T-helper 2 cell treated with Interferon-gamma antibody and Interleukin-4, amounts not matched to agents 5 μg/mL and 100 μg/mL, for 36 hours (primary cell): ENCODE measurements around the gene TMEM117.

Source experiments
- DNase-seq: peaks from one replicate; pipeline ENCODE4 v3.0.0; 2021; ENCODE audit warnings: low spot score
- H3K27ac Mint-ChIP-seq: one replicate; pipeline ENCODE4 v1.8.0; 2021; ENCODE audit warnings: mild to moderate bottlenecking, mixed read lengths
- H3K27me3 Mint-ChIP-seq: one replicate; pipeline ENCODE4 v1.8.0; 2021; ENCODE audit warnings: low read depth, mixed read lengths
- H3K36me3 Mint-ChIP-seq: one replicate; pipeline ENCODE4 v1.8.0; 2021; ENCODE audit warnings: low read depth, mixed read lengths
- H3K4me1 Mint-ChIP-seq: one replicate; pipeline ENCODE4 v1.8.0; 2021; ENCODE audit warnings: low read depth, mixed read lengths
- H3K4me3 Mint-ChIP-seq: one replicate; pipeline ENCODE4 v1.8.0; 2022; ENCODE audit warnings: mild to moderate bottlenecking, moderate library complexity, mixed read lengths
- H3K9me3 Mint-ChIP-seq: one replicate; pipeline ENCODE4 v1.8.0; 2021; ENCODE audit warnings: mixed read lengths

The TMEM117 gene

DNA sequence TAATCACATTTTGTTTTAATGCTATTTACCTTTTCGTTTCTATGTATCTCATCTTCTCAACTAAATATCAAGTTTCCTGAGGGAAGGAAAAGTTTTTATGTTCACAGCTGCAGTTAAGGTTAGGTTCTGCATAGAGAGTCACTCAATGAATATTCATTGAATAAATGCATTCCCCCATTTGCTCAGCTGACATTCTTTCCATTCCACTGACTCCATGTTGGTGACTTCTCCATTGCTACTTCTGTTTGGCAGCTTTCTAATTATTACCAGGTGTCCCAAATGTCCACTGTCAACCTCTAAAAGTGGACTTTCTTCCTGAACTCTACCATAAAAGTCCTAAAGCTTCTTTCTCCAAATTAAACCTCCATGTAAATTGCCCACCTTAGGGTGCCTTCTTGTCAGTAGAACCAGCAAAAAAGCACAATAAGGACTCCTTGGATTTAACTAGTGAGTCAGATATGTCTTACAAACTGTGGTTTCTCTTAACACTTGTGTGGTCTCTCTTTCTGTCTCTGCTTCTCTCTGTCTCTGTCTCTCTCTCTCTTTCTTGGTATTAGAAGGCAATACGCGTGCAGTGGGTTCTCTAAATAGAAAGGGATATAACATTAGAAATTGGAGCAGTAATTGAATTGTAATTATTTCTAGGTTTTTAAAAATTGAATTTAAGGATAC lies 85.9 kb downstream of the TMEM117 start:
- Mint-ChIP-seq H3K4me1 (no peaks in the 10 kb centered on the region), H3K27me3 (no peaks in the 10 kb centered on the region), H3K27ac (no peak overlapping the region), H3K36me3 (no peaks in the 10 kb centered on the region), H3K9me3 (no peaks in the 10 kb centered on the region), H3K4me3 (no peak overlapping the region)
- DNase-seq, result no peak

GRCh38 chr12:43930032-43930431 lies 94.2 kb downstream of the TMEM117 start:
- H3K9me3 Mint-ChIP-seq, result peaks cover 17% of the 10 kb centered on the region
- DNase-seq, result no peak
- no peak overlapping the region for H3K4me3 Mint-ChIP-seq
- H3K27ac Mint-ChIP-seq, result no peak overlapping the region
- no peaks in the 10 kb centered on the region for H3K36me3 Mint-ChIP-seq
- H3K4me1 Mint-ChIP-seq, result no peaks in the 10 kb centered on the region
- no peaks in the 10 kb centered on the region for H3K27me3 Mint-ChIP-seq

DNA sequence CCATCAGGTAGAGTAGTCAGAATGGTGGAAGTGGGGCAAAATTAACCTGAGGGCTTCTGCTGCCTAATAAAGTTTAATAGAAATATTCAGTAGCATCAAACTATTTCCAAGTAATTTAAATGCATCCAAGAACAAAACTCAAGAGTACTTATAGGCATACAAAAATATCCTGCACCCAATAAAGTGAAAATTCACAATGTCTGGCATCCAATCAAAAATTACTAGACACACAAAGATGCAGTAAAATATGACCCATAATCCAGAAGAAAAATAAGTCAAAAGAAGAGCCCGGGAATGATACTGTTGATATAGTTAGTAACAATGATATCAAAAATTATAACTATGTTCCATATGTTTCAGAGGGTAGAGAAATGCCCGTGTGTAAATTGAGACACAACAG lies 95.3 kb downstream of the TMEM117 start:
- H3K4me3 Mint-ChIP-seq, result no peak overlapping the region
- no peak for DNase-seq

GRCh38 chr12:43935581-43935980 lies 99.7 kb downstream of the TMEM117 start:
- H3K27ac Mint-ChIP-seq, result no peak overlapping the region
- H3K4me3 Mint-ChIP-seq, result no peak overlapping the region
- DNase-seq, result no peak
- H3K36me3 Mint-ChIP-seq, result no peaks in the 10 kb centered on the region
- peaks cover 10% of the 10 kb centered on the region for H3K9me3 Mint-ChIP-seq
- no peaks in the 10 kb centered on the region for H3K27me3 Mint-ChIP-seq
- no peaks in the 10 kb centered on the region for H3K4me1 Mint-ChIP-seq

More for the DNA sequence above, 95.3 kb downstream of the TMEM117 start:
- H3K27me3 Mint-ChIP-seq, result no peaks in the 10 kb centered on the region
- H3K27ac Mint-ChIP-seq, result no peak overlapping the region
- no peaks in the 10 kb centered on the region for H3K4me1 Mint-ChIP-seq
- H3K36me3 Mint-ChIP-seq, result no peaks in the 10 kb centered on the region
- peaks cover 17% of the 10 kb centered on the region for H3K9me3 Mint-ChIP-seq

- Mint-ChIP-seq H3K27ac (no peak overlapping the region), H3K4me3 (no peak overlapping the region), H3K27me3 (no peaks in the 10 kb centered on the region), H3K9me3 (no peaks in the 10 kb centered on the region), H3K36me3 (no peaks in the 10 kb centered on the region), H3K4me1 (no peaks in the 10 kb centered on the region)
- no peak for DNase-seq
These were observed 102.1 kb downstream of the TMEM117 start for GRCh38 chr12:43937947-43938346.

GRCh38 chr12:43942379-43942778 lies 106.5 kb downstream of the TMEM117 start:
- Mint-ChIP-seq H3K27me3 (no peaks in the 10 kb centered on the region), H3K4me1 (no peaks in the 10 kb centered on the region), H3K27ac (no peak overlapping the region), H3K36me3 (no peaks in the 10 kb centered on the region), H3K9me3 (no peaks in the 10 kb centered on the region), H3K4me3 (no peak overlapping the region)
- DNase-seq, result no peak

GRCh38 chr12:43945983-43946382 lies 110.1 kb downstream of the TMEM117 start:
- Mint-ChIP-seq H3K36me3 (no peaks in the 10 kb centered on the region), H3K27ac (no peak overlapping the region)

GRCh38 chr12:43951286-43951685 lies 115.4 kb downstream of the TMEM117 start:
- Mint-ChIP-seq H3K4me3 (no peak overlapping the region), H3K4me1 (peaks cover 13% of the 10 kb centered on the region), H3K27me3 (peaks cover 4% of the 10 kb centered on the region), H3K27ac (no peak overlapping the region), H3K9me3 (no peaks in the 10 kb centered on the region), H3K36me3 (no peaks in the 10 kb centered on the region)
- DNase-seq, result no peak

More at GRCh38 chr12:43945983-43946382, 110.1 kb downstream of the TMEM117 start:
- no peak overlapping the region for H3K4me3 Mint-ChIP-seq
- no peaks in the 10 kb centered on the region for H3K27me3 Mint-ChIP-seq
- no peaks in the 10 kb centered on the region for H3K4me1 Mint-ChIP-seq
- no peak for DNase-seq
- H3K9me3 Mint-ChIP-seq, result no peaks in the 10 kb centered on the region

GRCh38 chr12:43957732-43958372 lies 122.0 kb downstream of the TMEM117 start:
- Mint-ChIP-seq H3K4me1 (peaks cover 15% of the 10 kb centered on the region), H3K27ac (no peak overlapping the region), H3K36me3 (no peaks in the 10 kb centered on the region), H3K4me3 (no peak overlapping the region), H3K27me3 (peaks cover 4% of the 10 kb centered on the region), H3K9me3 (no peaks in the 10 kb centered on the region)
- DNase-seq, result no peak

GRCh38 chr12:43964033-43964432 lies 128.2 kb downstream of the TMEM117 start:
- DNase-seq, result no peak
- Mint-ChIP-seq H3K9me3 (no peaks in the 10 kb centered on the region), H3K27ac (no peak overlapping the region), H3K27me3 (no peaks in the 10 kb centered on the region), H3K4me3 (no peak overlapping the region), H3K36me3 (no peaks in the 10 kb centered on the region), H3K4me1 (no peaks in the 10 kb centered on the region)

- Mint-ChIP-seq H3K4me3 (no peak overlapping the region), H3K9me3 (no peaks in the 10 kb centered on the region), H3K4me1 (no peaks in the 10 kb centered on the region), H3K36me3 (no peaks in the 10 kb centered on the region), H3K27ac (no peak overlapping the region), H3K27me3 (no peaks in the 10 kb centered on the region)
- no peak for DNase-seq
These were observed 129.1 kb downstream of the TMEM117 start for GRCh38 chr12:43964961-43965360.

GRCh38 chr12:43965899-43966298 lies 130.0 kb downstream of the TMEM117 start:
- no peak for DNase-seq
- Mint-ChIP-seq H3K4me1 (no peaks in the 10 kb centered on the region), H3K27me3 (no peaks in the 10 kb centered on the region), H3K9me3 (no peaks in the 10 kb centered on the region), H3K36me3 (no peaks in the 10 kb centered on the region), H3K4me3 (no peak overlapping the region), H3K27ac (no peak overlapping the region)

DNA sequence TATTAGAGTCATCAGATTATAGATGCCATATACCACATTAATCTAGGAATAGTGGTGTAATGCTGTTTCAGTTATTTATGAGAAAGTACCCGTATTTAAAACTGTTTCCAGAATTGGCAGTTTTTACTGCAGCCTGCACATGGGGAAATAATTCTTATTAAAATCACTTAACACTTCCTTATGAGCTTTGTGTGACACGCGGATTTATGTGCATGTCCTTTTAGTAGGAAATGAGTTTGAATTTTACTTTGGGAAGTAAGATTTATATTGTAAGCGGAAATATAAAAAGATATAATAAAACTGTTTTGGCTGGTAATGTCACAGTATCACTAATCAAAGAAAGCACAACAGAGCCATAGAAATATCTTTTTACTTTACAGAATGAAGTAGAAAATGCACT lies 132.9 kb downstream of the TMEM117 start:
- no peaks in the 10 kb centered on the region for H3K9me3 Mint-ChIP-seq
- H3K27ac Mint-ChIP-seq, result no peak overlapping the region
- H3K27me3 Mint-ChIP-seq, result no peaks in the 10 kb centered on the region
- no peak overlapping the region for H3K4me3 Mint-ChIP-seq
- H3K36me3 Mint-ChIP-seq, result no peaks in the 10 kb centered on the region
- no peak for DNase-seq
- no peaks in the 10 kb centered on the region for H3K4me1 Mint-ChIP-seq

- H3K36me3 Mint-ChIP-seq, result no peaks in the 10 kb centered on the region
- H3K4me3 Mint-ChIP-seq, result no peak overlapping the region
- H3K27me3 Mint-ChIP-seq, result no peaks in the 10 kb centered on the region
- H3K27ac Mint-ChIP-seq, result no peak overlapping the region
- DNase-seq, result no peak
- H3K9me3 Mint-ChIP-seq, result no peaks in the 10 kb centered on the region
- no peaks in the 10 kb centered on the region for H3K4me1 Mint-ChIP-seq
These were observed 134.0 kb downstream of the TMEM117 start for GRCh38 chr12:43969882-43970281.

- H3K4me1 Mint-ChIP-seq, result no peaks in the 10 kb centered on the region
- H3K27ac Mint-ChIP-seq, result no peak overlapping the region
- H3K27me3 Mint-ChIP-seq, result no peaks in the 10 kb centered on the region
- DNase-seq, result no peak
- H3K9me3 Mint-ChIP-seq, result no peaks in the 10 kb centered on the region
- H3K4me3 Mint-ChIP-seq, result no peak overlapping the region
- no peaks in the 10 kb centered on the region for H3K36me3 Mint-ChIP-seq
These were observed 137.5 kb downstream of the TMEM117 start for GRCh38 chr12:43973385-43973784.
